Esophagus squamous epithelium (tissue), 4 donors: ENCODE data around the gene TNIK.

Source experiments
- POLR2A ChIP-seq, 4 donors: fragments of 450-650 bp; IDR thresholded peaks; one replicate each; pipeline ENCODE4 v1.6.1; 2017; ENCODE audit warnings: antibody characterized with exemption in 4 of 4, mild to moderate bottlenecking in 4 of 4, moderate library complexity in 3 of 4
- TF ChIP-seq, protein P1 (sequence below), 6 experiments: fragments of 450-650 bp in 4 of 6; fragments of 200-600 bp in 2 of 6; sonication (generic) in 2 of 6; IDR thresholded peaks; one replicate each; pipeline ENCODE4 v1.5.1; 2016 to 2019; ENCODE audit warnings: antibody characterized with exemption in 6 of 6, mild to moderate bottlenecking in 4 of 6, moderate library complexity in 4 of 6

DNA sequence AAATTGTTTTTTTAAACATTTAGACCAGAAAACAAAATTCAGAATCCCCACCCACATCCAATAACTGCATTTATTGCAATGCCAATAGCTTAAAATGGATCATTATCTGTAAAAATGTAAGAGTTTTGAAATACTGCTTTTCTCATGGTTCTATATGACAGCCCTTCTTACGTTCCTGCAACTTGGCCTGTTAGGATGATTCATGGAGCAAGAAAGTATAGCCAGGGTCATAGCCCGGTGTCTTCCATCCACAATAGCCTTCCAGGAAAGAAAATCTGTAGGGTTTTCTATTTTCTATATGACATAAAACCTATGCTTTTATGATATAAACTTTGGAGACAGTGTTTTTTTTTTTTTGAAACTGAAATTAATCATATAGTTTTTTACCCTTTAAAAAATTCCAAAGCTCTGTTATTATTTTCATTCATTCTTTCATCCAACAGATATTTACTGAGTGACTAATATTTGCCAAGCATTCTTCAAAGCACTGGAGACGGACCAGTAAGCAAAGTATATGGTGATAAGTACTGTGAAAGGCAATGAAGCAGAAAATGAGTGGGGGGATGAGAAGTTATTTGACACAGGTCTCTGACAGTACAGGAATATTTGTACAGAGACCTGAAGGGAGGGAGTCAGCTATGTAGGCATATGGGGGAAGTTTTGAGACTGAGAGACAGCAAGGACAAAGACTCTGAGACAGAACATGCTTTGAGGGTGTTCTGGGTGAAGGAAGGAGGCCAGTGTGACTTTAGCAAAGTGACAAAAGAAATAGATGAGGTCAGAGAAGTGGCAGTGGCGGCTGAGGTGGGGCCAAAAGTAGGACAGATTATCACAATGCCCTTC, 404.6 kb downstream of the TNIK start:
- TF ChIP-seq, protein P1, sequence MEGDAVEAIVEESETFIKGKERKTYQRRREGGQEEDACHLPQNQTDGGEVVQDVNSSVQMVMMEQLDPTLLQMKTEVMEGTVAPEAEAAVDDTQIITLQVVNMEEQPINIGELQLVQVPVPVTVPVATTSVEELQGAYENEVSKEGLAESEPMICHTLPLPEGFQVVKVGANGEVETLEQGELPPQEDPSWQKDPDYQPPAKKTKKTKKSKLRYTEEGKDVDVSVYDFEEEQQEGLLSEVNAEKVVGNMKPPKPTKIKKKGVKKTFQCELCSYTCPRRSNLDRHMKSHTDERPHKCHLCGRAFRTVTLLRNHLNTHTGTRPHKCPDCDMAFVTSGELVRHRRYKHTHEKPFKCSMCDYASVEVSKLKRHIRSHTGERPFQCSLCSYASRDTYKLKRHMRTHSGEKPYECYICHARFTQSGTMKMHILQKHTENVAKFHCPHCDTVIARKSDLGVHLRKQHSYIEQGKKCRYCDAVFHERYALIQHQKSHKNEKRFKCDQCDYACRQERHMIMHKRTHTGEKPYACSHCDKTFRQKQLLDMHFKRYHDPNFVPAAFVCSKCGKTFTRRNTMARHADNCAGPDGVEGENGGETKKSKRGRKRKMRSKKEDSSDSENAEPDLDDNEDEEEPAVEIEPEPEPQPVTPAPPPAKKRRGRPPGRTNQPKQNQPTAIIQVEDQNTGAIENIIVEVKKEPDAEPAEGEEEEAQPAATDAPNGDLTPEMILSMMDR (IDR thresholded peaks at IDR 0.05): no peak
- no peak for TF ChIP-seq POLR2A (IDR thresholded peaks at IDR 0.05)
